Endothelial cell (in vitro differentiated cells): Measurements from ENCODE around the gene DAND5. TPM values are rescaled to one million over a fixed set of nuclear protein-coding genes. Genes with fewer than 3 reads are reported as not detected.

Experiments used
- DNase-seq: peaks from one replicate; pipeline ENCODE4 v3.0.0; 2021; ENCODE audit warnings: low spot score
- H3K27ac Mint-ChIP-seq: one replicate; pipeline ENCODE4 v1.8.0; 2021; ENCODE audit warnings: mixed read lengths, inconsistent platforms; ENCODE audit not compliant: unreplicated experiment
- H3K27me3 Mint-ChIP-seq: one replicate; pipeline ENCODE4 v1.8.0; 2021; ENCODE audit warnings: mild to moderate bottlenecking, moderate library complexity, mixed read lengths, inconsistent platforms; ENCODE audit not compliant: unreplicated experiment
- H3K36me3 Mint-ChIP-seq: one replicate; pipeline ENCODE4 v1.8.0; 2021; ENCODE audit warnings: mild to moderate bottlenecking, low read depth, mixed read lengths, inconsistent platforms; ENCODE audit not compliant: unreplicated experiment
- H3K4me1 Mint-ChIP-seq: one replicate; pipeline ENCODE4 v1.8.0; 2021; ENCODE audit warnings: mild to moderate bottlenecking, mixed read lengths, inconsistent platforms; ENCODE audit not compliant: unreplicated experiment
- H3K4me3 Mint-ChIP-seq: one replicate; pipeline ENCODE4 v1.8.0; 2021; ENCODE audit warnings: mild to moderate bottlenecking, mixed read lengths, inconsistent platforms; ENCODE audit not compliant: unreplicated experiment
- H3K9me3 Mint-ChIP-seq: one replicate; pipeline ENCODE4 v1.8.0; 2021; ENCODE audit warnings: mixed read lengths, inconsistent platforms; ENCODE audit not compliant: unreplicated experiment
- total RNA-seq: library from RNA; stranded (reverse); fragmentation: NEBNext Ultra II Directional; extraction: Animal tissue kit (Norgen Biotek cat#: 25700); gene quantifications from one replicate; pipeline ENCODE4 v1.2.1, GENCODE V29; 2021; ENCODE audit not compliant: unreplicated experiment
- TF ChIP-seq, protein P1 (sequence below): fragments of 200-600 bp; sonication (generic); IDR thresholded peaks from one replicate; pipeline ENCODE4 v1.5.0; 2021; ENCODE audit warnings: antibody characterized with exemption; ENCODE audit not compliant: unreplicated experiment

Gene DAND5
- total RNA-seq, 1 donor from 2014 or later = 0.69 TPM

DNA sequence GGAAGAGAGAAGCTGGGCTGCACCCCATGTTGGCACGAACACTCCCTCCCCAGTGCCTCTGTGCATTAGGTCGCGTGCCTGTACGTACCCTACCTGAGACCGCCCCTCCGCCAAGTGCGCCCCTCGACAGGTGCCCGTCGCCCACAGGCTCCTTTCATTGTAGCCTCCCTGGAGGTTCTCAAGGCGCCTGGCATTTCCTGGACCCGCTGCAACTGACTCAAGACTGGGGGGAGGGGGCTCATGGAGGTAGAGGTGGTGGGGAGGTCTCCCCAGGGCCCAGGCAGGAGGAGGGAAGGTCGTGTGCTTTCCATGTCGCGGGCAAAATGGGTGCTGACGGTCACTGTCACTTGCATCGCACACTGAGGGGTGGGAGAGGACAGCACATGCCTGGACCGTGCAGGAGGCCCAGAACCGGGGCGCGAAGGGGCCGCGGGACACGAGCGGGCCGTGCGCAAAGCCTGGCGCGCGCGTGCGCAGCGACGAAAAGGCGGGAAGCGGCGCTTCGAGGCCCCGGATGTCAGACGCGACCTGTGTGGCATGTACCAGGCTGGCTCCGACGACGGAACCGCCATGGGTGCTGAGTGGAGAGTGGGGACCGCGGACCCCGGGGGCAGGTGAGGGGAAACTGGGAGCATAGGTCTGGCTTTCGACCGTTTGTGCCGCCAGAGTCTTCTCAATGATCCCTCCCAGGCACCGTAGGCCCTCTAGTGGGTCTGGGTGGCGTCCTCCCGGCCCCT lies 42.4 kb downstream of the DAND5 start:
- TF ChIP-seq, protein P1, sequence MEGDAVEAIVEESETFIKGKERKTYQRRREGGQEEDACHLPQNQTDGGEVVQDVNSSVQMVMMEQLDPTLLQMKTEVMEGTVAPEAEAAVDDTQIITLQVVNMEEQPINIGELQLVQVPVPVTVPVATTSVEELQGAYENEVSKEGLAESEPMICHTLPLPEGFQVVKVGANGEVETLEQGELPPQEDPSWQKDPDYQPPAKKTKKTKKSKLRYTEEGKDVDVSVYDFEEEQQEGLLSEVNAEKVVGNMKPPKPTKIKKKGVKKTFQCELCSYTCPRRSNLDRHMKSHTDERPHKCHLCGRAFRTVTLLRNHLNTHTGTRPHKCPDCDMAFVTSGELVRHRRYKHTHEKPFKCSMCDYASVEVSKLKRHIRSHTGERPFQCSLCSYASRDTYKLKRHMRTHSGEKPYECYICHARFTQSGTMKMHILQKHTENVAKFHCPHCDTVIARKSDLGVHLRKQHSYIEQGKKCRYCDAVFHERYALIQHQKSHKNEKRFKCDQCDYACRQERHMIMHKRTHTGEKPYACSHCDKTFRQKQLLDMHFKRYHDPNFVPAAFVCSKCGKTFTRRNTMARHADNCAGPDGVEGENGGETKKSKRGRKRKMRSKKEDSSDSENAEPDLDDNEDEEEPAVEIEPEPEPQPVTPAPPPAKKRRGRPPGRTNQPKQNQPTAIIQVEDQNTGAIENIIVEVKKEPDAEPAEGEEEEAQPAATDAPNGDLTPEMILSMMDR = no peak
- Mint-ChIP-seq H3K4me1 (peaks cover 20% of the 10 kb centered on the region), H3K27ac (no peak overlapping the region), H3K4me3 (no peak overlapping the region), H3K36me3 (no peaks in the 10 kb centered on the region), H3K9me3 (no peaks in the 10 kb centered on the region), H3K27me3 (peaks cover 49% of the 10 kb centered on the region)
- no peak for DNase-seq

DNA sequence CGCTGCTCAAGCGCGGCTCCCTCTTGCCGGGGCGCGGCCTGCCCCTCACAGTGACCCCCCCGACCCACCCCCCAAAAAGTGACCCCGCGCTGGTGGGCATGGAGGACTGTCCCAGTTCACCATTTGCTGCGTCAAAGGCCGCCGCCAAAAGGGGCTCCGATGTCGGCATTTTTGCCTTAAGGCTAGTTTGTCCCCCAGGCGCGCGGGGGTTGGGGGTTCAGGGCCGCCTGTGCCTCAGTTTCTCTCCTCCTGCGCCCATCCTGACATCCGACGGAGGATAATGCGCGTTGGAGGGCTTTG lies 43.0 kb downstream of the DAND5 start:
- TF ChIP-seq, protein P1 = no peak
- Mint-ChIP-seq H3K4me1 (peaks cover 23% of the 10 kb centered on the region), H3K27ac (no peak overlapping the region), H3K27me3 (peaks cover 54% of the 10 kb centered on the region), H3K36me3 (no peaks in the 10 kb centered on the region), H3K4me3 (peak overlapping the region; percentile 12), H3K9me3 (no peaks in the 10 kb centered on the region)
- DNase-seq = no peak

DNA sequence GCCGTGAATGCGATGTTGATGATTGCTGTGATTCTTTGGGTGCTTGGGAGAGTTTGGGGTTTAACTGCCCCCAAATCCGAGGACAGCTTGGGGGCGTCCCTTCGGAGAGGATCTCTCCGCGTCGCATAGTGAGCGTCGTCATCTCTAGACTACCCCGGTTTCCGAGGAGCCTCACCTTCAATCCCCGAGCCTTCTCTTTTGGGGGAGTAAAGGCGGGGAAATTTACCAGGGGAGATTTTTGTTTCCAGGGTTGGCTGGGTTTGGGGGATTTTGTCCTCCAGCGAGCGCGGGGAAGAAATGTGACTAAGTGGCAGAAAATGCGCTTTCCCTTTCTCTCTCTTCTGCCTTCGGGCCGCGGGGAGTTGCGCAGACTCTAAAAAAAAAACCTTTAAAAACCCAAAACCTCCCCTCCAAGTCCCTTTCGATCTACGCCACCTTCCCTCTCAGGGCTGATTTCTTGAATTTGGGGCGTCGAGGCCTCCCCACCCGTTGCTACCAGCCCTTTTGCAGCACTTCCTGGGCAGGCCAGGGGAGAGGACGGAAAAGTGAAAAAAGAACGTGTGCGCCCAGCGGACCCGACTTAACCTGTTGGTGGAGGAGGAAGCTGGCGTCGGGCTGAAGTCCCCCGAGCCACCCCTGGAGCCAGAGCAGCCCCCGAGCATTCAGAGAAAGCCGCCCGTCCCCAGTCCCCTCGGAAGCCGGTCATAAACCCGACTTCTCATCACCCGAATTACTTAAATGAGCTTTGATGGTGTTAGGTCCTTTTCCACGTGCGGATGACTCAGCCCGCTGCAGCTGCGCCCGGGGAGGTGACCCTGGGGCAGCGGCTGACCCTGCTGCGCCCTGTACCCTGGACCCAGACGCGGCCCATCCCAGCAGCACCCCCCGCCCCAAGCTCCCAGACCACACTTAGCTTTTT lies 43.6 kb downstream of the DAND5 start:
- DNase-seq = no peak
- H3K4me1 Mint-ChIP-seq = peaks cover 28% of the 10 kb centered on the region
- TF ChIP-seq, protein P1 = no peak
- H3K4me3 Mint-ChIP-seq = peak overlapping the region; percentile 12
- H3K27me3 Mint-ChIP-seq = peaks cover 53% of the 10 kb centered on the region
- H3K9me3 Mint-ChIP-seq = no peaks in the 10 kb centered on the region
- no peak overlapping the region for H3K27ac Mint-ChIP-seq
- no peaks in the 10 kb centered on the region for H3K36me3 Mint-ChIP-seq

GRCh38 chr19:13013649-13014048 lies 44.3 kb downstream of the DAND5 start:
- H3K27me3 Mint-ChIP-seq = peaks cover 50% of the 10 kb centered on the region
- no peaks in the 10 kb centered on the region for H3K36me3 Mint-ChIP-seq
- H3K4me3 Mint-ChIP-seq = peak overlapping the region; percentile 49
- no peaks in the 10 kb centered on the region for H3K9me3 Mint-ChIP-seq
- TF ChIP-seq, protein P1 = no peak
- H3K27ac Mint-ChIP-seq = no peak overlapping the region
- DNase-seq = no peak
- H3K4me1 Mint-ChIP-seq = peaks cover 33% of the 10 kb centered on the region
